Adrenal gland (tissue), 12 donors: ENCODE results near the gene SSBP3. TPM values are rescaled to one million over a fixed set of nuclear protein-coding genes. Genes with fewer than 3 reads are reported as not detected.

Experiments
- DNase-seq, 7 donors: peaks; one replicate each; pipeline ENCODE4 v3.0.0-alpha.2; 2019 to 2020
- H3K27ac ChIP-seq, 5 donors: fragments of 200-600 bp; sonication (generic) in 4 of 5; 1 replicate in 3 of 5; 2 replicates in 2 of 5; pipeline versions ENCODE4 v1.5.1 to v1.8.0; 2016 to 2020; ENCODE audit warnings: mild to moderate bottlenecking in 1 of 5
- H3K27me3 ChIP-seq: fragments of 200-600 bp; 2 replicates; pipeline ENCODE4 v1.8.0; 2021
- H3K36me3 ChIP-seq, 2 donors: fragments of 200-600 bp; replicated peaks in 1 of 2; 1 replicate in 1 of 2; 2 replicates in 1 of 2; pipeline versions ENCODE4 v1.5.1 to v1.8.0; 2018 to 2022
- H3K4me1 ChIP-seq, 2 donors: fragments of 200-600 bp; replicated peaks in 1 of 2; 1 replicate in 1 of 2; 2 replicates in 1 of 2; pipeline versions ENCODE4 v1.5.1 to v1.8.0; 2018 to 2021
- H3K4me3 ChIP-seq, 4 donors: fragments of 200-600 bp; sonication (generic) in 3 of 4; one replicate each; pipeline ENCODE4 v1.5.1; 2016 to 2018
- H3K9me3 ChIP-seq, 3 donors: fragments of 200-600 bp; sonication (generic) in 1 of 3; replicated peaks in 1 of 3; 1 replicate in 2 of 3; 2 replicates in 1 of 3; pipeline versions ENCODE4 v1.5.1 to v1.8.0; 2016 to 2021
- POLR2A ChIP-seq, 2 donors: fragments of 450-650 bp; IDR thresholded peaks; one replicate each; pipeline ENCODE4 v1.6.1; 2017; ENCODE audit warnings: antibody characterized with exemption in 2 of 2, mild to moderate bottlenecking in 2 of 2, moderate library complexity in 1 of 2
- WGBS, 4 donors: extraction: QIAGEN DNeasy Blood & Tissue Kit in 2 of 4; methylation state at CpG; one replicate each; pipeline versions ENCODE4 v1.1.5 to v1.1.7; 2013 to 2017; 5-methylcytosine and 5-hydroxymethylcytosine counted together
- intact Hi-C, 2 donors: fragments of 100-400 bp; cut with DNase I; formaldehyde crosslinking; loops; one replicate each; pipeline versions ENCODE4 v1.14.1 to v1.15.0; 2022 to 2023
- polyA plus RNA-seq, 3 donors: library from polyadenylated mRNA; stranded (reverse); fragments of 200-250 nt in 2 of 3; fragments of 350-450 nt in 1 of 3; fragmentation: Illumina TruSeq in 1 of 3; extraction: RNeasy Lipid Tissue Mini Kit (QIAGEN cat#74804) in 1 of 3; gene quantifications; one replicate each; pipeline ENCODE4 v1.2.3, GENCODE V29; 2013 to 2014
- total RNA-seq, 9 donors: library from RNA; depleted of rRNA in 4 of 9; stranded (reverse); fragments of >200 nt in 4 of 9; fragments of 120-200 nt in 1 of 9; fragmentation: NEBNext Ultra II Directional in 1 of 9; extraction: Animal tissue kit (Norgen Biotek cat#: 25700) in 1 of 9; gene quantifications; one replicate each; pipeline versions ENCODE4 v1.1.0 to v1.2.4, GENCODE V29; 2013 to 2023
- TF ChIP-seq, protein P1 (sequence below), 6 experiments: fragments of 450-650 bp in 4 of 6; fragments of 200-600 bp in 2 of 6; sonication (generic) in 1 of 6; IDR thresholded peaks; 1 replicate in 5 of 6; 2 replicates in 1 of 6; pipeline versions ENCODE4 v1.5.1 to v1.8.0; 2016 to 2021; ENCODE audit warnings: antibody characterized with exemption in 6 of 6, mild to moderate bottlenecking in 2 of 6, moderate library complexity in 1 of 6
- donor health status: healthy with polysubstance abuse.
- donor health status: Bipolar disorder and iron deficiency.
- donor health status: DM: yes; HTN: yes; CAD: no.
- donor health status: DM: no; HTN: no; CAD: no.
- donor health status: DM: no; HTN: no; CAD: no.
- donor health status: DM: yes; HTN: yes; CAD: no.

SSBP3 gene
- total and polyA plus RNA-seq, 12 donors, result 15.3 to 150 (median 66.0) TPM

DNA sequence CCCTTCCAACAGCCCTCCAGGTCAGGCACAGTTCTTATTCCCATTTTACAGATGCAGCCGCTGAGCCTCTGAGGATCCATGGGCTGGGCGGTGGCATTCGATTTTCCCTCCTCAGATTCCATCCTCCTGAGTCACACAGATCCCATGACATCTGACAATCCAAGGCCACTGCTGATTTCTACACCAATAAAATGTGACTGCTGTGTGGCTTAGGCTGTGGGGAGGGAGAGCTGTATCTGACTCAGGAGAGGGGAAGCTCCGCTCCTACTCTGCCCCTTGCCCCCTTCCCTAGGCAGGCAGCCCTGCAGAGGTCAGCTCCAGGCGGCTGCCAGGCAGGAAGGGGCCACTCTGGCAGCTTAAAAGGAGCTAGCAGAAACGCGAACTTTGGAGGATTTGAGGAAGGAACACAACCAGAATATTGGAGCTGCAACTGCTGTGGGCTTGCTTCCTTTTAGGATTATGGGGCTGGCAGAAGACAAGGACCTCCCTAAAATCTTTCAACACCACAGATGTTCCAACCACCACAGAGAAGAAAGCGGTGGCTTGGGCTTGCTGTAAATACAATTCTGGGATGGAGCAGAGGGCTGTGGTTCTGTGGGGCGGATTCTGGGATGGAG is 156.3 kb downstream of the SSBP3 start:
- peak overlapping the region in 1 of 4 donors; percentile 12 for H3K4me3 ChIP-seq
- peaks cover 24 to 34% of the 10 kb centered on the region in 2 donors for H3K4me1 ChIP-seq
- no peaks in the 10 kb centered on the region for H3K27me3 ChIP-seq
- H3K36me3 ChIP-seq, result peaks cover 0 to 11% of the 10 kb centered on the region in 2 donors
- 40 to 50% (median 43%) methylated on average over 7 to 9 of the region's 9 CpGs for WGBS, 4 donors
- no peaks in the 10 kb centered on the region for H3K9me3 ChIP-seq
- intact Hi-C loops, result no loop called here
- TF ChIP-seq, protein P1, sequence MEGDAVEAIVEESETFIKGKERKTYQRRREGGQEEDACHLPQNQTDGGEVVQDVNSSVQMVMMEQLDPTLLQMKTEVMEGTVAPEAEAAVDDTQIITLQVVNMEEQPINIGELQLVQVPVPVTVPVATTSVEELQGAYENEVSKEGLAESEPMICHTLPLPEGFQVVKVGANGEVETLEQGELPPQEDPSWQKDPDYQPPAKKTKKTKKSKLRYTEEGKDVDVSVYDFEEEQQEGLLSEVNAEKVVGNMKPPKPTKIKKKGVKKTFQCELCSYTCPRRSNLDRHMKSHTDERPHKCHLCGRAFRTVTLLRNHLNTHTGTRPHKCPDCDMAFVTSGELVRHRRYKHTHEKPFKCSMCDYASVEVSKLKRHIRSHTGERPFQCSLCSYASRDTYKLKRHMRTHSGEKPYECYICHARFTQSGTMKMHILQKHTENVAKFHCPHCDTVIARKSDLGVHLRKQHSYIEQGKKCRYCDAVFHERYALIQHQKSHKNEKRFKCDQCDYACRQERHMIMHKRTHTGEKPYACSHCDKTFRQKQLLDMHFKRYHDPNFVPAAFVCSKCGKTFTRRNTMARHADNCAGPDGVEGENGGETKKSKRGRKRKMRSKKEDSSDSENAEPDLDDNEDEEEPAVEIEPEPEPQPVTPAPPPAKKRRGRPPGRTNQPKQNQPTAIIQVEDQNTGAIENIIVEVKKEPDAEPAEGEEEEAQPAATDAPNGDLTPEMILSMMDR (IDR thresholded peaks at IDR 0.05), result no peak
- peak in 1 of 2 donors; percentile 87 for TF ChIP-seq POLR2A (IDR thresholded peaks at IDR 0.05)
- peak overlapping the region in 4 of 5 donors; percentile 44 to 89 (median 76) for H3K27ac ChIP-seq
- peak; percentile 73 to 90 (median 88) for DNase-seq

DNA sequence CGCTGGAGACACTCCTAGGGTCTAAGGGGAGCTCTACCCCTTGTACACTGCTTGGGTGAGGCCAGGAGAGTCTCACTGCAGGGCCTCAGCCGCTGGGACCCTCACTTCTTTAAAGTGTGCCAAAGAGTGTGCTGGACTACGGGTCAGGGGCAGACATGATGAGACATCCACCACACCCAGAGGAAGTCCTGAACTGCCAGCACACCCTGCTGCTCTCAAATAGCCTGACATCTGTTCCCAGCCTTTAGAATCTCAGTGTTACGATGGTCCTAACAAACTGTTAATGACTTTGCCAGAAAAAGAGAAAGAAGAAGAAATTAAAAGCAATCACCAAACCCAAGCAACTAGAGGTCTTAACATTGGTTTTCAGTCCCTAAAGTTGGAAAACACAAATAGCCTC is 157.2 kb downstream of the SSBP3 start:
- intact Hi-C loops, result no loop called here
- Histone ChIP-seq H3K27ac (peak overlapping the region in 4 of 5 donors; percentile 7 to 89 (median 65)), H3K4me1 (peaks cover 24 to 34% of the 10 kb centered on the region in 2 donors), H3K9me3 (no peaks in the 10 kb centered on the region), H3K27me3 (no peaks in the 10 kb centered on the region), H3K4me3 (no peak overlapping the region), H3K36me3 (peaks cover 0 to 11% of the 10 kb centered on the region in 2 donors)
- 63 to 76% (median 70%) methylated on average over 4 of the region's 4 CpGs for WGBS, 4 donors
- DNase-seq, result no peak
- TF ChIP-seq POLR2A (IDR thresholded peaks at IDR 0.05), result no peak
- TF ChIP-seq, protein P1 (IDR thresholded peaks at IDR 0.05), result no peak

DNA sequence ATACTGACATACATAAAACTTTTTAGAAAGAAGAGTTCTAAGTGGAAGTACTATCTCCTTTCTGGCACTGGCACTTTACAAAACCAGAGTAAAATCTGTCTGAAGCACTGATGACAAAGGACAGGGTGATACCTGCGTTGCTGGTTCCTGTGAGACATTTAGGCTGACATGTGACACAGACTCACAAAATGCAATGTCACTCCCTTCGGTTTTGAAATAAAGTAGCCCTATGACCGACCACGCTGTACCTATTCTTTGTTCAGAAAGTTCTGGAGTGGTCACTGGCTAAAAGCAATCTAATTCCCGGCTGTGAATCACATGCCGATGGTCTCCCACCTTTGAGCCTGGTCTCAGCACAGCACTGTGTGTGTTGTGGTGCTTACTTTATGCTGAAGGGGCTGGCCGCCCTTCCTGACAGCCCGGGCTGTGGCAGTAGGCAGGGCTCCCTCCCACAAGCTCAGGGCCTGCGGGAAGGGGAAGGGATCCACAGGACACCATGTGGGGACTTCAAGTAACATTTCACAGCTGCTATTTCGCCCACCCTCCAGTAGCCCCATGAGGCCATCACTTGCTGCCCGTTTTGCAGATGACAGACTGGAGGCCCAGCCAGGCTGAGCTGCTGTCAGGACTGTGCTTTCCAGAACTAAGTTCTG is 158.2 kb downstream of the SSBP3 start:
- H3K9me3 ChIP-seq, result no peaks in the 10 kb centered on the region
- 84 to 90% (median 87%) methylated on average over 9 to 11 of the region's 11 CpGs for WGBS, 4 donors
- peaks cover 24 to 34% of the 10 kb centered on the region in 2 donors for H3K4me1 ChIP-seq
- no peak for TF ChIP-seq POLR2A (IDR thresholded peaks at IDR 0.05)
- TF ChIP-seq, protein P1 (IDR thresholded peaks at IDR 0.05), result no peak
- H3K4me3 ChIP-seq, result no peak overlapping the region
- H3K36me3 ChIP-seq, result peaks cover 0 to 20% of the 10 kb centered on the region in 2 donors
- H3K27me3 ChIP-seq, result no peaks in the 10 kb centered on the region
- intact Hi-C loops, result no loop called here
- peak overlapping the region in 3 of 5 donors; percentile 36 to 89 (median 76) for H3K27ac ChIP-seq
- DNase-seq, result no peak

DNA sequence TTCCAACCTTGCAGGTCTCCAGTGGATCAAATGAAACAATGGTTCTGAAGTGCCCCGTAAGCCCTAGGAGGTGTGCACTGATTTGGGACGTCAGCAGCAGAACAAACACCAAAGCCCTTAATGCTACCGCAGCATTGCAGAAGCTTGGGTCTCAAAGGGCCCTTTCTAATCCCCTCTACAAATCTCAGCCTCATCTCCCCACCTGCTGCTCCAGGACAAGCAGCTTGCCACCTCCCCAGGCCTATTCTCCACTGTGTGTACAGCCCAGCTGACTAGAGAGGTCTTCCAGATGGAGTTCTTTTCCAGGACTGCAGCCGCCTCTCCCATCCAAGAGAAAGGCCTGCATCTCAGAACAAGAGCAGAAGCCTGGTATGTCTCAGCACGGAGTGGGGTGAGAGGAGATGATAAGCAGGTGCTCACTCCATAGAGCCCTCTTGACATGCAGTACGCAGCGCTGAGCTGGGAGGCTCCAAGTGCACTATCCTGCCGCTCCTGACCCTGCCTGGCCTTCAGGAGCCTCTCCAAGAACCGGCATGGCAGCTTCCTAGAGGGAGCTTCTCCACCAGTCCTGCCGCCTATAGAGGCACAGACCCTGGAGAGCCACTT is 160.0 kb downstream of the SSBP3 start:
- TF ChIP-seq POLR2A (IDR thresholded peaks at IDR 0.05), result no peak
- TF ChIP-seq, protein P1 (IDR thresholded peaks at IDR 0.05), result no peak
- peaks cover 0 to 31% of the 10 kb centered on the region in 2 donors for H3K36me3 ChIP-seq
- no peaks in the 10 kb centered on the region for H3K27me3 ChIP-seq
- no peaks in the 10 kb centered on the region for H3K9me3 ChIP-seq
- H3K4me1 ChIP-seq, result peaks cover 24 to 33% of the 10 kb centered on the region in 2 donors
- 79 to 91% (median 84%) methylated on average over 9 to 10 of the region's 10 CpGs for WGBS, 4 donors
- DNase-seq, result no peak
- H3K4me3 ChIP-seq, result no peak overlapping the region
- peak overlapping the region in 2 of 5 donors; percentile 36 to 89 for H3K27ac ChIP-seq
- intact Hi-C loops, result no loop called here
